Medulla oblongata (tissue), 1 donor: Measurements from ENCODE around the gene SLITRK1.

Experiments used
- DNase-seq: peaks from one replicate; pipeline ENCODE4 v3.0.0-alpha.2; 2015; ENCODE audit errors: extremely low spot score

SLITRK1 gene, protein sequence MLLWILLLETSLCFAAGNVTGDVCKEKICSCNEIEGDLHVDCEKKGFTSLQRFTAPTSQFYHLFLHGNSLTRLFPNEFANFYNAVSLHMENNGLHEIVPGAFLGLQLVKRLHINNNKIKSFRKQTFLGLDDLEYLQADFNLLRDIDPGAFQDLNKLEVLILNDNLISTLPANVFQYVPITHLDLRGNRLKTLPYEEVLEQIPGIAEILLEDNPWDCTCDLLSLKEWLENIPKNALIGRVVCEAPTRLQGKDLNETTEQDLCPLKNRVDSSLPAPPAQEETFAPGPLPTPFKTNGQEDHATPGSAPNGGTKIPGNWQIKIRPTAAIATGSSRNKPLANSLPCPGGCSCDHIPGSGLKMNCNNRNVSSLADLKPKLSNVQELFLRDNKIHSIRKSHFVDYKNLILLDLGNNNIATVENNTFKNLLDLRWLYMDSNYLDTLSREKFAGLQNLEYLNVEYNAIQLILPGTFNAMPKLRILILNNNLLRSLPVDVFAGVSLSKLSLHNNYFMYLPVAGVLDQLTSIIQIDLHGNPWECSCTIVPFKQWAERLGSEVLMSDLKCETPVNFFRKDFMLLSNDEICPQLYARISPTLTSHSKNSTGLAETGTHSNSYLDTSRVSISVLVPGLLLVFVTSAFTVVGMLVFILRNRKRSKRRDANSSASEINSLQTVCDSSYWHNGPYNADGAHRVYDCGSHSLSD

DNA sequence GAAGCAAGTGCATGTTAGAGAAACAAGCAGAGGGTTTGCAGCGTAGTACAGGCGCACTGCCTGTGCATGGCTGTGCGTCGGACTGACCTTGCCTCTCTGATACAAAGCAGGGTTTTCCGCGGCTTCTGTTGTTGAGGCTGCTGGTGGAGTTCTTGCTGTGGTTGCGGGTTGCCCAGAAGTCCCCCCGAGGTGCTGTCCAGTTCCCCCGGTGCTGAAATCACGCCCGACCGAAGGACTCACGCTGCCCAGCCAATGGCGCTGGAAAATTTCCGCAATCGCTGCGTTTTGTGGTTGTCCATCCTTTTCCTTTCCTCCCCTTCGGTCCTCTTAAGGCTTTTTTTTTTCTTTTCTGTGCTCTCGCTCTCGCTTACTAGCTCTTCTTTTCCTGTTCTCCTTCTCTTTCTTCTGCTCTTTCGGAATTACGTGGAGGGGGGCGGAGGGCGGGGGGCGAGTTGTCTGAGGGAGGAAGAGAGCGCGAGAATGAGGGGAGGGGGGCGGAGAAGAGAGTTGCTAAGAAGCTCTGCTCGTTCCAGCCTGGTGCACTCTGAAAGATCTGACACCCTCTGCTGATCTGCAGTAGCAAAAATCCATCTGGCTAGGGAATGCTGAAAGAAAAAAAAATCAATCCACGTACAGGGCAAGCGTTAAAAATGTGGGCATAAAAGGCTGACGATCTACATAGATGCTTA, at the start of gene SLITRK1:
SLITRK1 (minus strand) TSS at position 558 of the 689 bp plus-strand sequence. CDS start 967 bp downstream, outside the sequence.
- DNase-seq: peak; percentile 84

DNA sequence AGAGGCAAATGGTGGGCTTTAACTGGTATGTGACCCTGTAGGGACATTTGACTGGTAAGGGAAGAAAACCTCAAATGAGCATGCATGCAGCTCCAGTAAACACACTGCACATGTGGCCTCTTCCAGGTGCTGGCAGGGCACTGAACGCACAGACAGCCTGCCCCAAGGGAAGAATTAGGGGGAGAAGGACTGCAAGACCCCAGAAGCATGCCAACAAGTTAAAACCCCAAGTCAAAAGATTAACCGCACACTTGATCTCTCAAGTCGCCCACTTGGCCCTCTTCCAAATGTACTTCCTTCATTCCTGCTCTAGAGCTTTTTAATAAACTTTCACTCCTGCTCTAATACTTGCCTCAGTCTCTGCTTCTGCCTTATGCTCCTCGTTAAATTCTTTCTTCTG, 46.9 kb upstream of the SLITRK1 start:
- no peak for DNase-seq

DNA sequence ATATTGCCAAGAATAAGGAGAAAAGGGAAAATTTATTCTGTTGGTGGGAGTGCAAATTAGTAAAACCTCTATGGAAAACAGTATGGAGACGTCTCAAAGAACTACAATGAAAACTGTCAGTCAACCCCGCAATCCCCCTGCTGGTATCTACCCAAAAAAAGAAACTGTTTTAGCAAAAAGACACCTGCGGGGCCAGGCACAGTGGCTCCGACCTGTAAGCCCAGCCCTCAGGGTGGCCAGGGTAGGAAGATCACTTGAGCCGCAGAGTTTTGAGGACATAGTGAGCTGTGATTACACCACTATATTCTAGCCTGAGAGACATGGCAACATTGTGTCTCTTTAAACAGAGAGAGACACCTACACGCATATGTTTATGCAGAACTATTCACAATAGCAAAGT, 37.5 kb upstream of the SLITRK1 start:
- no peak for DNase-seq

DNA sequence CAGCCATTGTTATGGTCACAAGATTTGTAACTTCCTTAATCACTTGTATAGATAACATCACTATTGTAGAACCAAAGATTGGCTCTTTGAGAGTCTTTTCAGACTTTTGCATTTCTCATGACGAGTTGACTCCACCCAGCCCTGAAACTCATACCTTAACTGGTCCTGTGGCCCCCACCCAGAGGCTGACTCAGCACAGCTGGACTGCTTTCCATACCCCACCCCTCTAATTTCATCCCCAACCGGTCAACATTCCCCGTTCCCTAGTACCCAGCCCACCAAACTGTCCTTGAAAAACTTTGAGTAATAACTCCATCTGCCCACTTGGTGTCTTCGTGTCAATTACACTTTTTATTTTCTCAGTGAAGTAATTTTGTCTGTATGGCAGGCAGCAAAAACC, 32.1 kb upstream of the SLITRK1 start:
- no peak for DNase-seq

DNA sequence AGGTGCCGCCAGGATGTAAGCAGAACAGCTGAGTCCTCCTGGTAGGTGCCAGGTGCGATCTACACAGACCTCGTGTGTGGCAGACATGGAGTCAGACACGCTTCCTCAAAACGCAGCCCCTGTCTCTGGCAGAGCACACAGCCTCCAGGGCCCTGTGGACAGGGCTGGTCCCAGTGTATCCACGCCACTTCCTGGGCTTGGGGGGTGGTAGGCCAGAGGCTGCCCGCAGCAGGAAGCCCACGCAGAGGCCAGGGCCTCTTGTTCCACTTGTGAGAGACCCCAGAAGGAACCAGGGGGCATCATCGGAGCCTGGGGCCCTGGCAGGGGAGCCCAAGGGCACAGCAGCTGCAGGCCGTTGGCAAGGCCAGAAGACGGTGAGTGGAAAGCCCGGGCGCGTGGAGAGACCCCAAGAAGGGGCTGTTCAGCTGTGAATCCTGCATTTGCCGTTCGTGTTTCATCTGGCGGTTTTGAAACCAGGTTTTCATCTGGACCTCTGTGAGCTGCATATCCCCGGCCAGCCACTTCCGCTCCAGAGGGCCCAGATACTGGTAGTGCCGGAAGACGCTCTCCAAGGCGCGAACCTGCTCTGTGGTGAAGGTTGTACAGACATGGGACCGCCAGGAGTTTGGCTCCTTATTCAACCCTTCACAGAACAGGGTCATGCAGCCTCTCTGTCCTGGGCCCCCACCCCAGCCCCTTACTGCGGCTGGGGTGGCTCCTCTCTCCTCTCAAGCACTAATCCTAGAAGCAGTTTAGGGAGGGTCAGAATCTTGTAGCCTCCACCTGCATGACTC, 25.1 kb upstream of the SLITRK1 start:
- no peak for DNase-seq

DNA sequence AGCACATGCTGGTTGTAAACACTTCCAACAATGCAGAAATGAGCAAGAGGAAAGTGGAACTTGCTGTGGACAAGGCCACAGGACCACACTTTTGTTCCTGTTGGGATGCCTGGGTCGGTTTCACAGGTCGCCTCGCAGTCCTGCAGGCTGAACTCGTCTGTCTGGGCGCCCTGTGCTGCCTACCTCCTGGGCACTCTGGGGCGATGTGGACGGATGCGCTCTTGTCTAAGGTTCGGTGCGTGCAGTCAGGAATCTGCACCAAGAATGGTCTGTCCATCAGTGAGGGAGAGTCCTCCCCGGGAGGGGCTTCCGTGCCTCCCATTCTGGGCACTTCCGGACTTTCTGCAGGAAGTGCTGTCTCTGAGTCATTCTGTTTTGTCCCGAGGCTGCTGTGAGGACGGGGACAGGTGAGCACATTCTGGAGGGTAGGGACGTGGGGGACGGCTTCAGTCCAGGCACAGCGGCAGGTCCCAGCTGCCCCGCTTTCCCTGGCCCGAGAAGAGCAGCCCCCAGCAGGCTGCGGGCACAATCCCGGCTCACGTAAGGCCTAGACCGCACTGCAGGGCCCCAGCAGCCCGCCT, 24.1 kb upstream of the SLITRK1 start:
- DNase-seq: no peak

DNA sequence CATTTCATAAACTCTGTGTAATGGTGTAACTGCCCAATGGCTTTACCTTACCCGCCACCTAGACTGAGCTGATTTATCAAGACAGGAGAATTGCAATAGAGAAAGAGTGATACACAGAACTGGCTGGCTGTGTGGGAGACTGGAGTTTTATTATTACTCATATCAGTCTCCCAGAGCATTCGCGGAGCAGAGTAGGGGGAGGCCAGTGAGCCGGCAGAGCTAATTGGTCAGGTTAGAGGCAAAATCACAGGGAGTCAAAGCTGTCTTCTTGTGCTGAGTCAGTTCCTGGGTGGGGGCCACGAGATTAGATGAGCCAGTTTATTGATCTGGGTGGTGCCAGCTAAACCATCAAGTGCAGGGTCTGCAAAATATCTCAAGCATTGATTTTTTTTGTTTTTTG, 23.4 kb upstream of the SLITRK1 start:
- no peak for DNase-seq

DNA sequence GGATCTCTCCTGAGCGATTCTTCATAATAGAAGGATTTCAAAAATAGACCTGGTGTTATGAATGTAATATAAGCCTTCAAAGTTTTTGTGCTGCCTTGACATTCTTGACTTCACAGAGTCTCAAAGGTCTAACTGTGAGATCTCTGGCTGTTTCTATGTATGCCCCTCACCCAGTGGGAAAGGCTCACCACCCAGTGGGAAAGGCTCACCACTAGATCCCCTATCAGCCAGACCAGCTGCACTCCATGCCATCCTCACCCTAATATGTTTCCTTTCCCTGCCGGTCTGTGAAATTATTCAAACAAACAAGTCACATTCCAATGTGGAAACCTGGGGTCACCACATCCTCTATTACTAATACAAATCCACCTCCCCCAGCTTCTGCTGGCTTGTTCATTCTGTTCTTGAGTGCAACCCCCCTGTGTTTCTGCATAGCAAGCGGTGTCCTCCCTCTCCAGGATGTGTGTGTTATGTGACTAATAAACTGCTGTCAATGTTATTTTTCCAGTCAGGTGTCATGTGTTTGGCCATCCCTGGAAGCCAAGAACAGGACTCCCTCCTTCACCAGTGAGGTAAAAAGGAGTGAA, 13.8 kb upstream of the SLITRK1 start:
- no peak for DNase-seq

DNA sequence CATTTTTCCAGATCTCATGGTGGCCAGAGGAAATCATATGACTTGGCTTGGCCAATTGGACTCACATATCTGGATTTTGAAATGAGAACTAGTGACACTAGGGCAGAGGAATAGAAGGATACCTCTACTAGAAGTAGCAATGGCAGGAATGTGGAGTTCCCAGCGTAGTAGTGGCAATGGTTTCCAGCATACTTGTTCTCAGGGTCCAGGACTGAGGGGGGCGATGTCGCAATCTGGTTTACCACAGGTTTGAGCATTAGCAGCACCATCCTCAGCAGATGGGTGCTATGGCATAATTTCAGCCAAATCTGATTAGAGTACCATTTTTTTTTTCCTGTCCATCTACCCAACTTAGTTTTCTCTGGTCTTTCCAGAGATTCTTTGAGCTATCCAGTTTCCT, 8.1 kb upstream of the SLITRK1 start:
- no peak for DNase-seq

DNA sequence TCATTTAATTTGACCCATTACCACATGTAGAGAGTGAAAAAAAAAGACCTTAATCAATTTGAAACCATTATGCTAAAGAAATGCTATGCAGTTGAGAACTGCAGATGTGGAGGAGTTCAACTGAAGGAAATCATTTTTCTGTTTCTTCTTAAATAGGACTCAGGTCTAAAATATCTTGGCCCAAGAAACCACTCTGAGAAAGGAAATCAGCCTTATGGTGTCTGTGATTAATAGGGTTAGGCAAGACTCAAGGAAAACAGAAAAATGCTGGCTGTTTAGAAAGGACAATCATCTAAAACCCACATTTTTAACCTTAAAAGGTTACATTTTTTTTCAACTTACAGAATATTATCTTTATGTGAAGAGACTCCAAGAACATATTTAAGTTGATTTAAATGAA, 1.9 kb upstream of the SLITRK1 start:
- no peak for DNase-seq

DNA sequence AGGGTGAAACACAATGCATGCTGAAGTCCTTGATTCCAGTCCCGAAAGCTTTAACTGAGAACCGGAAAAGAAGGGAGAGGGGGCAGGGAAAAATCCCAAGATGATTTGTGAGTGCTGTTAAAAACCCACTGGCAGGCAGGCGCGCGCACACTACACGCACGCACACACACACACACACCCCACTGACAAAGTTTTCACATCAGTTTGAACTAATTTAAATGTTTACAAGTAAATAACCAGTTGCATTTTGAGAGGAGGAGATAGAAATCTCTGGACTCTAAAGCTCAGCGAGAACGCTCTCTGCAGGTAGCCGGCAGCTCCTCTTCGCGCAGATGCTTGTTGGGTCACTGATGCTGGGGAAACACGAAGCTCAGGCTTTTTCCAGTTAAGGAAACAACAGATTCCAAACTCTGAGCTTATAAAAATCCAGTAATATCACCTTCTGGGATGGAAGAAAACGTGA, 818 bp upstream of the SLITRK1 start:
- peak; percentile 47 for DNase-seq

DNA sequence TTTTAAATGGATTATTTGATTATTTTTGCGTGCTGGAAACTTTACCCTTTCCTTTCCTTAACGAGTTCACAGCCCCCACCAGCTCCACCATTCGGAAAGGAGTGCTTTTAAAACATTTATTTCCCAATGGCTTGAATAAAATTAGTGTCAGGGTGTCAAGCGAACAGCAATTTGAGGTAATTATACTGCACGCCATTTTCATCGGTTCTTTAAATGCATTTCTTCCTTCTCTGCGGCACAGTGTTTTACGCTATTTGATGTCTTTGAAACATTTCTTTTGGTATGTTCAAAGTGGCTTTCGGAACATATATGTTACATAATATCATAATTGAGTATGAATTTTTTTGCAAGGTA, 309 bp upstream of the SLITRK1 start:
- DNase-seq: no peak

DNA sequence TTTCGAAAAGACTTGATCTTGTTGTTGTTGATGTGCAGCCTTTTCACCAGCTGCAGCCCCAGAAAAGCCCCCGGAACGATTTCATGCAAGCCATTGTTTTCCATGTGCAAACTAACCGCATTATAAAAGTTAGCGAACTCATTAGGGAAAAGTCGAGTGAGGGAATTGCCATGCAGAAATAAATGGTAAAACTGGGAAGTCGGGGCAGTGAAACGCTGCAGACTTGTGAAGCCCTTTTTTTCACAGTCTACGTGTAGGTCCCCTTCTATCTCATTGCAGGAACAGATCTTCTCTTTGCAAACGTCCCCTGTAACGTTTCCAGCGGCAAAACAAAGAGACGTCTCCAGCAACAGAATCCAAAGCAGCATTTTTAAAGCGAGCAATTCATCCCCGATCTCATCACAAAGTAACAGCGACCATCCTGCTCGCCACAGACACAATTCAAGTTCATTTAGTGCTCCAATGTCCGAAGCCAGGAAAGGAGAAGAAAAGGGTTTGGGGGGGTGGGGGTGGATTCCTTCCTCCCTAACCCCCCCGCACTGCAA, 1.1 kb downstream of the SLITRK1 start:
- DNase-seq: peak; percentile 37

DNA sequence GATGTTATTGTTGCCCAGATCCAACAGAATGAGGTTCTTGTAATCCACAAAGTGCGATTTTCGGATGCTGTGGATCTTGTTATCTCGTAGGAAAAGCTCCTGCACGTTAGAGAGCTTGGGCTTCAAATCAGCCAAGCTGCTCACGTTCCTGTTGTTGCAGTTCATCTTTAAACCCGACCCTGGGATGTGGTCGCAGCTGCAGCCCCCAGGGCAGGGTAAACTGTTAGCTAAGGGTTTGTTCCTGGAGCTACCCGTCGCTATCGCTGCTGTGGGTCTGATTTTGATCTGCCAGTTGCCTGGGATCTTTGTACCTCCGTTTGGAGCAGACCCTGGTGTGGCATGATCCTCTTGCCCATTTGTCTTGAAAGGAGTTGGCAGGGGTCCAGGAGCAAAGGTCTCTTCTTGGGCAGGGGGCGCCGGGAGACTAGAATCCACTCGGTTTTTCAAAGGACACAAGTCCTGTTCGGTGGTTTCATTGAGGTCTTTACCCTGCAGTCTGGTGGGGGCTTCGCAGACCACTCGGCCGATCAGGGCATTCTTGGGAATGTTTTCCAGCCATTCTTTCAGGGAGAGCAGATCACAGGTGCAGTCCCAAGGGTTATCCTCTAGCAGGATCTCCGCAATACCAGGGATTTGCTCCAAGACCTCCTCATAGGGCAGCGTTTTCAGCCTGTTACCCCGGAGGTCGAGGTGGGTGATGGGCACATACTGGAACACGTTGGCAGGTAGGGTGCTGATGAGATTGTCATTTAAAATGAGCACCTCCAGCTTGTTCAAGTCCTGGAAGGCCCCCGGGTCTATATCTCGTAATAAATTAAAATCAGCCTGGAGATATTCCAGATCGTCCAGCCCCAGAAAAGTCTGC, 1.8 kb downstream of the SLITRK1 start:
- DNase-seq: peak; percentile 40

DNA sequence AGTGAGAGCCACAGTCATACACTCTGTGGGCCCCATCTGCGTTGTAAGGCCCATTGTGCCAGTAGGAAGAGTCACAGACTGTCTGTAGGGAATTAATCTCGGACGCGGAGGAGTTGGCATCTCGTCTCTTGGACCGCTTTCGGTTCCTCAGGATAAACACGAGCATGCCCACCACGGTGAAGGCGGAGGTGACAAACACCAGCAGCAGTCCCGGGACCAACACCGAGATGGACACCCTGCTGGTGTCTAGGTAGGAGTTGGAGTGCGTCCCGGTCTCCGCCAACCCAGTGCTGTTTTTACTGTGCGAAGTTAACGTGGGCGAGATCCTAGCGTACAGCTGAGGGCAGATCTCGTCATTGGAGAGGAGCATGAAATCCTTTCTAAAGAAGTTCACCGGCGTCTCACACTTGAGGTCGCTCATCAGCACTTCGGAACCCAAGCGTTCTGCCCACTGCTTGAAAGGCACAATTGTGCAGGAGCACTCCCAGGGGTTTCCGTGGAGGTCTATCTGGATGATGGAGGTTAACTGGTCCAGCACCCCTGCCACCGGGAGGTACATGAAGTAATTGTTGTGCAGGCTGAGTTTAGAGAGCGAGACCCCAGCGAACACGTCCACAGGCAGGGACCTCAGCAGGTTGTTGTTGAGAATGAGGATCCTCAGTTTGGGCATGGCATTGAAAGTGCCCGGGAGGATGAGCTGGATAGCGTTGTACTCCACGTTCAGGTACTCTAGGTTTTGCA, 2.7 kb downstream of the SLITRK1 start:
- DNase-seq: peak; percentile 53

DNA sequence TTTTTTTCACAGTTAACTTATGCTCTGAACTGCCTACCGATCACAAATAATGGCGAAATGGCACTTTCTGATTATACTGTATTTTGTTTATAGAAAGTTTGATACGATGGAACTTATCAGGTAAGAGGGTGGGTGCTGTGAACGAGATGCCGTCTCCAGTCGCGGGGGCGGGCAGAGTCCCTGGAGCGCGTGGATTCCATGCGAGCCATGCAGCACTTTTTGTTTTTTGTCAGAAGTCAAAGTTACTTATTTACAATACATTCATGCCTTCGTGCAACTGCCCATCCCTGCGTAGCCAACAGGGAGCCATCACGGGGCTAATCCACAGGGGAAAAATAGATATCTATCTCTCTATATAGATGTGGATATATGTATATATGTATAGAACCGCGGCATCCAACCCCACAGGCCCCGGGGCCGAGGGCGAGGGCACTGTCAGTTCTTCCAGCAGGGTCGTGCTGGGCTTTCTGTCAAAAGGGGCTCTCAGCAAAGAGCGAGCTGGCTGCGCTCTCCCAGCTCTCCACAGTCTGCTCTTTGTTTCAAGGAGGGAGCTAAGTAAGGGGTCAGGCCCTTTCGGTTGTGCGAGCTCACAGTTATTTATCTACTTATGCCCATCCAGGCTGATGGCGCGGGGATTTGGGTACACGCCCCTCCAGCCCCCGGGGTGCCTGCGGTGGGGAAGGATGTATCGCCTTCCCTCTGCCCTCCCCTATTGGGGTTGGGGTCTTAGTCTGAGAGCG, 3.4 kb downstream of the SLITRK1 start:
- DNase-seq: no peak

DNA sequence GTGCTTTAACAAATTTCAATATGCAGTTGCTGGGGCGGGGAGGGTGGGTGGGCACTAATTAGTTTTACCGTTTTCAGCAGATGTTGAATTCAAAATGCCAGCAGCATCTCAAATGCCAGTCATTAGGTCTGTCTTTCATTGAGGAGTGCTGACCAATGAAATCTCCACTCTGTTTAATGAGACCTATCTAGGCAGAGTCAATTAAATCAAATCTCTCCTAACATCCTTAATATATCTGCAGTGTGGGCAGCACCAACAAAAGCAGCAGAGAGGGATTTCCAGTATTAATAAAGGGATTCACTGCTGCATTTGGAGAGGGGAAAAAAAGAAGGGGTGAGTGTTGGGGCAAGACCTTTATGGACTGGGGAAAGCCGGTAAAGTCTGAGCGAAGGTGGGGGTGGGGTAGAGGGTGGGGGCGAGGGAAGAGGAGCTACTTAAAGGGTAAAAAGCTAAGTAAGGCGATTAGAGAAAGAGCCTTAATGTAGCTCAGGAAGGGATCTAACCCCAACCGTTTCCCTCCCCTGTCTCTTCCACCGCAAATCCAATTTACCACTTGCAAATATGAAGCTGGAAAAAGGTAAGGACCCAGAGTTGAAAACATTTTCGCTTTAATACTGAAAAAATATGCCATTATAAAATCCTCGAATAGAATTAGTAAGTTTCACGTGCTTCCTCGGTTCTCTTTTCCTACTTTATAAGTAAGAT, 4.5 kb downstream of the SLITRK1 start:
- peak; percentile 21 for DNase-seq

DNA sequence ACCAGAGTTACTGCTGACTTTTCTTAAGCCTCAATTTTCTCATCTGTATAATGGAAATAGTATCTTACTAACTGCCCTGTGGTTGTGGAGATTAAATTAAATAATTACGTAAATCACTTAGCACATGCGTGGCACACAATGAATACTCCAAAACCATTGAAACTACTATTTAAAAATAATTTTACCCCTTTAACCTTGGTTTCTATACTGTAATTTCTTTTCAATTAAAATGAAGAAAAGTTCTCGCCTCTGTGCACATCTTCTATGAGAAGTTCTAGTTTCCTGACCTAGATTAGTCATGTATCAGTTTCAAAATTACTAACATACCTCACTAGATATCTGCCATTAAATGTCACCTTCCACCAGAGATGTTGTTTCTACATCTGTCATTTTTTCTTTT, 5.7 kb downstream of the SLITRK1 start:
- DNase-seq: no peak
